HG02588 (cell line): ENCODE measurements around the gene SGTA.
"Not testable (repeated sequence)": the region's sequence is repeated elsewhere in the genome, so short reads cannot be mapped to it uniquely, and the experiment has no call there.

Source experiments
- ATAC-seq: cut with Tn5 transposase; IDR thresholded peaks from one replicate; pipeline ENCODE4 v1.9.1; 2021; ENCODE audit warnings: mild to moderate bottlenecking, moderate library complexity; ENCODE audit not compliant: unreplicated experiment

Gene SGTA

DNA sequence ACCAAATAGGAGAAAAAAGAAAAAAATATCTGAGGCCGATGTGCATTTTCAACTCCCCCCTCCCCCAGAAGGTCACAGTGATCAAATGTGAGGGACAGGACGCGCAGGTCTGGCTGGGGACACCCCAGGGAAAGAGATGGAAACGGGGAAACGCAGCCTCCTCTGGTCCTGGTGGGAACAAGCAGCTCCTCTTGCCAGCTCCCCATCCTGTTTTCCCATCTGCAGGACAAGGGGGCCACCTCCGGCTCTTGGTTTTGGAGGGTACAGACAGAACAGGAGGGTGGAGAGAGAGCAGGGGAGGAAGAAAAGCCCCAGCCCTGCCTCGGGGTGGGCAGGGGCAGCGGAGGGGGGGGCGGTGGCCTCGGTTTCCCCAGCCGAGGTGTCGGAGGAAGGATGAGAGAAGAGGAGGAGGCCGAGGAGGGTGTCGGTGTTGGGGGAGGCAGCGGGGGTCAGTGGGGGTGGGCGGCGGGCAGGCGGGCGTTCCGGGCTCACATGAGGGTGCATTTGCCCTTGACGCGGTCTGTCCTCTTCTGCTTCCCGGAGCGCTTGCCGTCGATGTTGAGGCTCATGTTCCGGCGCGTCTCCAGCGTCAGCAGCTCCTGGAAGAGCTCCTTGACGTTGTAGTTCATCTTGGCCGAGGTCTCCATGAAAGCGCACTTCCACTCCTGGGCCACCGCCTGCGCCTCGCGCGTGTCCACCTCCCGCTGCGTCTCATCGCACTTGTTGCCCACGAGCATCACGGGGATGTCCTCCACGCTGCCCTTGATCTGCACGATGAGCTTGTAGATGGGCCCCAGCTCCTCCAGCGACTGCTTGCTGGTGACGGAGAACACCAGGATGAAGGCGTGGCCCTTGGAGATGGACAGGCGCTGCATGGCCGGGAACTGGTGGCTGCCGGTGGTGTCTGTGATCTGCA, 66.1 kb downstream of the SGTA start:
- ATAC-seq, result no peak

DNA sequence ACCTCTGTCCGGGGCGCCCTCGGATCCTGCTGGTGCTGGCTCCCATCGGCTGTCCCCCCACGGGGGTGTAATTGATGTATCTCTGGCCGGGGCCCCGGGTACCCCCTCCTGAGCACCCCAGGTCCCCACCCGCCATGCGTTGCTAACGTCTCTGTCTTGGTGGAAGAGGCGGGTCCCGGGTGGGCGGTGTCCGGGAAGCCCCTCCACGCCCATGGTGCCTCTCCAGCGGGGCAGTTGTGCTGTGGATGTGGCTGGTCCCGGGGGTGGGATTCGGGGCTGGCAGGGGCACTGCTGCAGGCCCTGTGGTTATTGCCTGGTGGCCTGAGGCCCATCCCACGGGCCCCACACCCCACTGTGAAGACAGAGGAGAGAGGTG, 66.8 kb downstream of the SGTA start:
- no peak for ATAC-seq

DNA sequence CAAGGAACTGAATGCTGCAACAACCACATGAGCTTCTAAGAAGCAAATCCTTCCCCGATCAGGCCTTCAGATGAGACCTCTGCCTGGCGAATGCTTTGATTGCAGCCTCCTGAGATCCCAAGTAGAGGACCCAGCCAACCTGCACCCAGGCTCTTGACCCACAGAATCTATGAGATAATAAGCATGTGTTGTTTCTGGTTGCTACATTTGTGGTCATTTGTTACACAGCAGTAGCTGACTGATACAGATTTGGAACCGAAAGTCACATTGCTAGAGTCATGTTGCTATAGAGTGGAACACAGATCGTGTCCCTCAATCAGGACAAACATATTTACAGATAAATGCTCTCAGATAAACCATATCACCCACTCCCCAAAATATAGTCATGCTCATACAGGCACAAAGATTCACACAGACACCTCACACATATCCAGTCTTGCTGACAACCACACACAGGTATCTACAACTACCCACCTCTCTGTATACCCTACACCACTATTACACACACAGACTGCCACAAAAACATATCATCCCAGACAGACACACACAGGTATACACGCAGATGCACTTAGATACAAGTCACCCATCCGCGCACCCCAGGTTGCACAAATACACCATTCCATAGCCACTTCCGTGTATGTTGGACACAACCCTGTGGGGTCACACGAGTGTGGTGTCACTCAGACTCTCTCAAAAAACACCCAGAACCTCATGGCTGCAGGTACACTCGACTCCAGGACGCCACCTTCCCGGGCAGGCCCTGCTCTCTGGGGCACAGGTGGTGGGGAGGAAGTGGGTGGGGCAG, 67.4 kb downstream of the SGTA start:
- no peak for ATAC-seq

DNA sequence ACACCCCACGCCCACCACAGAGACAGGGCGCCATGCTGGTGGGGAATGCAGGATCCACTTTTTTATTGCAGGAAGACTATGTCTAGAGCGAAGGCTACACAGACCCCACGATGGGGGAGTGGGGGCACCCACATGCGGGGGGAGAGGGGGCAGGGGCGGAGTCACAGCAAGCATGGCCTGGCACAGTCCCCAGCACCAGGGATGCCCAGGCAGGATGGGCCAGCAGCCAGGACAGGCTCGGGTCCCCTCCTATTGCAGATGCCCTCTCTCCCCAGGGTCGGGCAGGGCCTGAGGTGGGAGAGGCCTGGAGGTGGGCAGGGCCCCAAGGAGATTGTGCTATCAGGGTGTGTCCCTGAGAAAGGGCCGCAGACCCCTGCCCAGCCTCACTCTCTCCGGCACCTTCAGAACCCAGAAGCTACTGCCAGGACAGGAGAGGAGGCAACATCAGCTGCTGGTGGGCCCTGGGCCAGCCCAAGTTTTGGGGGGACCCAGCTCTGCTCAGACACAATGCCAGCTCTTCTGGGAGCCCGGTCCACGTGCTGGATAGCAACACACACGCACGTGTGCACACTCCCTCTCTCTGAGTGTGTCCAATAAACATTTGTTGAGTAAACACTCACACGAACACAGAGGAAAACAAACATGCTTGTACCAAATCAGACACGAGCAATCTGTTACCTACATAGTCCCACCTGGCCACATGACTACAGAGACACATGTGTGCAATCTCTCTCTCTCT, 68.4 kb downstream of the SGTA start:
- no peak for ATAC-seq

DNA sequence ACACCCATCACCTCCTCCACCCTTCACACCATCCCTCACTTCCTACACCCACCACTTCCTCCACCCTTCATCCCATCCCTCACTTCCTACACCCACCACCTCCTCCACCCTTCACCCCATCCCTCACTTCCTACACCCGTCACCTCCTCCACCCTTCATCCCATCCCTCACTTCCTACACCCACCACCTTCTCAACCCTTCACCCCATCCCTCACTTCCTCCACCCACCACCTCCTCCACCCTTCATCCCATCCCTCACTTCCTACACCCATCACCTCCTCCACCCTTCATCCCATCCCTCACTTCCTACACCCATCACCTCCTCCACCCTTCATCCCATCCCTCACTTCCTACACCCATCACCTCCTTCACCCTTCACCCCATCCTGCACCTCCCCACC, 69.0 kb downstream of the SGTA start:
- not testable (repeated sequence) for ATAC-seq

DNA sequence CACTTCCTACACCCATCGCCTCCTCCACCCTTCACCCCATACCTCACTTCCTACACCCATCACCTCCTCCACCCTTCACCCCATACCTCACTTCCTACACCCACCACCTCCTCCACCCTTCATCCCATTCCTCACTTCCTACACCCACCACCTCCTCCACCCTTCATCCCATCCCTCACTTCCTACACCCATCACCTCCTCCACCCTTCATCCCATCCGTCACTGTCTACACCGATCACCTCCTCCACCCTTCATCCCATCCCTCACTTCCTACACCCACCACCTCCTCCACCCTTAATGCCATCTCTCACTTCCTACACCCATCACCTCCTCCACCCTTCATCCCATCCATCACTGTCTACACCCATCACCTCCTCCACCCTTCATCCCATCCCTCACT, 69.9 kb downstream of the SGTA start:
- not testable (repeated sequence) for ATAC-seq

DNA sequence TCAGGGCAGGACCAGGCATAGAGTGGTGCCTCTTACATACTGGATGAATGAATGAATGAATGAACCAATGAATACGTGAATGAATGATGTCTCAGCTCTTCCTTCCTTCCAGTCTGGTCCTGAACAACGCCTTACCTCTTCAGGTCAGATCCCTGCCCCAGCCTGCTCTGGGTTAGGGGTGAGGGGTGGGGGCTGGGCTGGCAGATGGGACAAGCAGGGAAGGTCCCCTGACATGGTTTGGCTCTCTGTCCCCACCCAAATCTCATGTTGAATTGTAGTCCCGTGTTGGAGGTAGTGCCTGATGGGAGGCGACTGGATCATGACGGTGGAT, 71.2 kb downstream of the SGTA start:
- no peak for ATAC-seq

DNA sequence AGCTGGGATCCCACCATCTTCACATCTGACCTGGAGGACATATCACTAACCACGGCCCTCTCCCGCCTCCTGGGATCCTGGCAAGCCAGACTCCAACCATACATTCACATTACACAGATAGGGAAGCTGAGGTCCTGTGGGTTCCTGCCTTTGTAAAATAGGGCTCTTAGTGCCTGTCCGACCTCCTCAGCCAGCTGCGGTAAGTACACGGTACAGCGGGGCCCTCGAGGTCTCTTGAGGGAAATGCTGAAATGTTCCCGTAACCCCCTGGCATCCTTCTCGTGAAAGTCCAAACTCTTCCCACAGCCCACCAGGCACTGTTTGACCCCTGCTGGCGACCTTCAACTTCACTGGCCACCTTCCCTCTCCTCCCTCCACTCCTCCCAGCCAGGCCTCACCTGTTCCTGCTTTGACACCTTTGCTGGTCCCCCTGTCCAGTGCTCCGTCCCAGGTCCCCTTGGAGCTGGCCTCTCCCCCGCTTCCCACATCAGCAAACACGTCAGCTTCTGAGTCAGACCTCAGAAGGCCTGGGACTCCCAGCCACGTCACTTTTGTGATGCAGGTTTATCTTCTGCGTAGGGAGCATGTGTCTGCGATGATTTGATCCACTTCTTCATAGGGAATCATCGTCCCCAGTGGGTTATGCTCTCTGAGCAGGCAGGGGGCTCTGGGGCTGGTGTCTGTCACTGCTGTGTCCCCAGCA, 71.8 kb downstream of the SGTA start:
- ATAC-seq, result no peak

DNA sequence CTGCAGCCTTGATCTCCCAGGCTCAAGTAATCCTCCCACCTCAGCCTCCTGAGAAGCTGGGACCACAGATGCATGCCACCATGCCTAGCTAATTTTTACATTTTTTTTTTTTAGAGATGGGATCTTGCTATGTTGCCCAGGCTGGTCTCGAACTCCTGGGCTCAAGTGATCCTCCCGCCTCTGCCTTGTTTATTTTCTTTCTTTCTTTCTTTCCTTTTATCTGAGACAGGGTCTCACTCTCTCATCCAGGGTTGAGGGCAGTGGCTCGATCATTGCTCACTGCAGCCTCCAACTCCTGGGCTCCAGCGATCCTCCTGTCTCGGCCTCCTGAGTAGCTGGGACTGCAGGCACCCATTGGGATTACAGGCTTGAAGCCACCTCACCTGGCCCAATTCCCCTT, 76.8 kb downstream of the SGTA start:
- ATAC-seq, result no peak
